K562 (cell line): ENCODE results near the gene MVD. TPM values are rescaled to one million over a fixed set of nuclear protein-coding genes. Genes with fewer than 3 reads are reported as not detected.

ENCODE experiments used
- ARID1B ChIP-seq: fragments of 450-650 bp; IDR thresholded peaks from 2 replicates; pipeline ENCODE4 v1.6.1; 2016; ENCODE audit warnings: antibody characterized with exemption, mild to moderate bottlenecking, inconsistent platforms
- FOXP4 ChIP-seq: sonication (generic); formaldehyde crosslinking; IDR thresholded peaks from 2 replicates; pipeline ENCODE4 v1.8.0; 2022; ENCODE audit warnings: mild to moderate bottlenecking, missing genetic modification reagents, borderline replicate concordance
- MAX ChIP-seq: sonication (generic); formaldehyde crosslinking; IDR thresholded peaks from 2 replicates; pipeline ENCODE4 v1.9.0; 2022; ENCODE audit warnings: mild to moderate bottlenecking, missing genetic modification reagents
- NRF1 ChIP-seq, 2 experiments: fragments of 450-650 bp; IDR thresholded peaks in 1 of 2; conservative IDR thresholded peaks in 1 of 2; 2 replicates each; pipeline ENCODE4 v1.6.1; 2014; ENCODE audit warnings: mild to moderate bottlenecking in 2 of 2
- SMARCC2 ChIP-seq: fragments of 450-650 bp; IDR thresholded peaks from 2 replicates; pipeline ENCODE4 v1.6.1; 2017; ENCODE audit warnings: antibody characterized with exemption, moderate library complexity, mild to moderate bottlenecking, low read depth
- SMC3 ChIP-seq: conservative IDR thresholded peaks from 2 replicates; pipeline ENCODE4 v1.6.1; 2011; ENCODE audit warnings: low read depth, low read length, improper control_type of control experiment; ENCODE audit not compliant: insufficient read depth
- SOX6 ChIP-seq: fragments of 450-650 bp; IDR thresholded peaks from 2 replicates; pipeline ENCODE4 v1.6.1; 2014; ENCODE audit warnings: mild to moderate bottlenecking
- TSHZ1 ChIP-seq: fragments of 250-450 bp; sonication (Bioruptor Pico); IDR thresholded peaks from 2 replicates; pipeline ENCODE4 v1.4.0; 2020; ENCODE audit warnings: mild to moderate bottlenecking, moderate library complexity
- ZNF41 ChIP-seq: fragments of 250-450 bp; sonication (Bioruptor Pico); conservative IDR thresholded peaks from 2 replicates; pipeline ENCODE4 v1.4.0; 2020; ENCODE audit warnings: mild to moderate bottlenecking
- ZNF592 ChIP-seq: fragments of 450-650 bp; IDR thresholded peaks from 2 replicates; pipeline ENCODE4 v1.6.1; 2017; ENCODE audit warnings: antibody characterized with exemption, mild to moderate bottlenecking
- ZNF76 ChIP-seq: fragments of 250-450 bp; sonication (Bioruptor Pico); IDR thresholded peaks from 2 replicates; pipeline ENCODE4 v1.4.0; 2020; ENCODE audit warnings: mild to moderate bottlenecking, moderate library complexity, borderline replicate concordance
- polyA plus RNA-seq, 8 experiments: library from polyadenylated mRNA; depleted of rRNA in 4 of 8; stranded (reverse) in 5 of 8; unstranded in 3 of 8; fragments of >200 nt; fragmentation: Nextera tagmentation in 2 of 8; fragmentation: Illumina TruSeq in 1 of 8; extraction: Ambion mirVana in 2 of 8; extraction: Trizol in 1 of 8; gene quantifications; 2 replicates each; pipeline versions ENCODE4 v1.2.1 to v1.2.3, GENCODE V29; 2011 to 2014; ENCODE audit warnings: inconsistent platforms in 1 of 8, missing spikeins in 1 of 8
- total RNA-seq, 7 experiments: library from RNA; depleted of rRNA in 6 of 7; stranded (reverse); fragments of >200 nt in 6 of 7; fragmentation: Illumina TruSeq in 2 of 7; extraction: Trizol in 2 of 7; gene quantifications; 2 replicates each; pipeline versions ENCODE4 v1.2.1 to v1.2.3, GENCODE V29; 2011 to 2021; ENCODE audit warnings: low replicate concordance in 1 of 7

MVD gene
- total and polyA plus RNA-seq, 9 of the 15 experiments (the other 6 are each of a cell fraction or from before 2014, with no cell fraction given) = 12.2 to 141 (median 45.3) TPM

- peak; percentile 70; the same call in 1 of the 2 replicates for TF ChIP-seq ZNF592
- peak in 1 of 2 experiments; percentile 34; a peak in 1 of 4 replicates for TF ChIP-seq NRF1 (conservative IDR thresholded peaks at IDR 0.05 in 1 of 2, IDR thresholded peaks at IDR 0.05 in 1 of 2)
- 0 out of 2 replicates have a peak, but pooled peaks have one; percentile 26 for TF ChIP-seq FOXP4
- peak; percentile 44; the same call in 1 of the 2 replicates for TF ChIP-seq SOX6
- TF ChIP-seq ZNF41 (CRISPR knock-in tag) = no peak
- TF ChIP-seq SMC3 = peak; percentile 60
- no peak for TF ChIP-seq ZNF76 (CRISPR knock-in tag)
- no peak for TF ChIP-seq TSHZ1 (CRISPR knock-in tag)
- no peak for TF ChIP-seq SMARCC2
- TF ChIP-seq ARID1B = peak; percentile 43; the same call in 1 of the 2 replicates
- peak; percentile 19; the same call in 1 of the 2 replicates for TF ChIP-seq MAX
These were observed 34.3 kb downstream of the MVD start (continued) for GRCh38 chr16:88628512-88628974.
